ENCODE data around the gene WDR48.
A peak's percentile ranks its signal among the peaks of the same experiment; 100 is the strongest.
"Not testable (repeated sequence)": the region's sequence is repeated elsewhere in the genome, so short reads cannot be mapped to it uniquely, and the experiment has no call there.

WDR48 gene

DNA sequence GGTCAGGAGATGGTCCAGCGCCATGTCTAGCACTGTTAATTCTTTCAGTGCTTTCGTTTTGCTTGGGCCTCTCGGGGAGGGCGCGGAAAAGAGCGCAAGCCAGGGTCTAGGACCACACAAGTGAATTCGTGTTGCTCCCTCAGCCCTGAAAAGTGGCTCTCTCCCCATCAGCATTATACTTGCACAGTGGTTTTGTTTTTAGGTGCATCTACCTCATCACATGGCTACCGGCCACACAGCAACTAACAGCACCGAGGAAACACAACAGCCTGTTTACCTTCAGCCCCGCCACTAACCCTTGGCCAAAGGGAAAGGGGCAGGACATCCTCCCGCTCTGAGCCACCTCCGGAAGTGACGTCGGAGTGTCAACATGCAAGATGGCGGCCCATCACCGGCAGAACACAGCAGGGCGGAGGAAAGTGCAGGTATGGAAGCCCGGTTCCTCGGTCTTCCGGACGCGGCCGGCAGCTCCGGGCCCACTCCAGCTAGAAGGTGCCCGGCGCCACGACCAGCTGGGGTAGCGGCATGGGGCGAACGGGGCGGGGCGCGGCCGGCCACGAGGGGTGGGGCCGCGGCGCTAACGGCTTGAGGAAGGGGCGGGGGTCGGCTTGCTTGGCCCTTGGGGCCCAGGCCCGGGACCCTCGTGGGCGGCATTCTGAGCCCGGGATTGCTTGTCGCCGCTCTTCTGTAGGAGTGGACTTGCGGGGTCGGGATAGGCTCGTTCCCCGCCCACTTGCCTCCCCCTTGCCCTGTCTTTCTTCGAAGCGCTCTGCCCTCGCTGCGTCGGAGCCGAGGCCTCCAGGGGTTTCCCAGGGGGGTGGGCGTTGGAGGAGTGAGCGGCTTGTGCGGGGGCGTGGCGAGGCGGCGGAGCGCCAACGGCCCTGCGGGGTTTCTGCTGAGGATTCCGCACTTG lies at the start of gene WDR48, which contains the start of gene SCN11A:
TSS of gene WDR48 (plus strand) at position 368 of the 913 bp plus-strand sequence. CDS start at position 378, 10 bp downstream.
TSS of gene SCN11A (minus strand) at position 296 of the 913 bp plus-strand sequence. CDS start 101,582 bp downstream, outside the sequence.
- DNase-seq, result peak; percentile 91

DNA sequence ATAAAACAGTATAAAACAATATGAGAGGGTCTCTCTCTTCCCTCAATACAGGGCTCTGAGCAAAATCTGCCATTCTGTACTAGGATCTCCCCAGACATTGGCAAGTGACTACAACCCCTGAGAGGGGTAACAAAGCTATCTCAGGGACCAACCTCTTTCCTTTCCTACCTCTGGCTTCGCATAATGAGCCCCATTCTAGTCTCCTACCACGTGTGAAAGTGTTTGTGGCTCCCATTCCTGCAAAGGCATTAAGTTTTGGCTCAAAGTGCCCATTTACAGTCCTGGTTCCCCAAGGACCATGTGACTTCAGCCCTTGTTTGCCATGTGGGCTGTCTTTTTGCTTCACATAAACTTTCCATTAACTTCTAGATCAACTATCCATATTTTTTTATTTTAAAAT lies 46.5 kb upstream of the WDR48 start:
- DNase-seq, result no peak

DNA sequence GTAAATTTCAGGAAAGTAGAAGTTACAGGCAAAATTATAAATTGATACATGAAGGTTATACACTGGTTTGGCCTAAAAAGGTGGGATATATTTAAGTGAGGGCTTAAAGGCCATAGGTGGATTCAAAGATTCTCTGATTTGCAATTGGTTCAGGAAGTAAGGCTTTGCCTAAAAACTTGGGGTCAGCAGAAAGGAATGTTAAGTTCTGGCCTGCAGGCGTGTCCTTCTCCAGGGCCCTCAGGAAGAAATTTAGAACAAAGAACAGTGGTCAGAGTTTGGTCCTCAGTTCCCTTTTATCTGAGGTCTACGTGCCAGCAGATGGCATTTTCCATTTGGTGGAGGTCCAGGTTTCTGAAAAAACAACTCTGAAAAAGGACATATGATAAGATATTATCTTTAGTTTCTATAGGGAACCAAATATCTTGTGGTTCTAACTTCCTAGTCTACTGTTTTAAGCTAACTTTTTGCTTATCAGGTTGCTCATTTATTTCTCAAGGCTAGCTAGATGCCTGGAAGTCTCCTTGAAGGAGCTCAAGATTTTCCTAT lies 40.6 kb upstream of the WDR48 start:
- DNase-seq, result no peak

DNA sequence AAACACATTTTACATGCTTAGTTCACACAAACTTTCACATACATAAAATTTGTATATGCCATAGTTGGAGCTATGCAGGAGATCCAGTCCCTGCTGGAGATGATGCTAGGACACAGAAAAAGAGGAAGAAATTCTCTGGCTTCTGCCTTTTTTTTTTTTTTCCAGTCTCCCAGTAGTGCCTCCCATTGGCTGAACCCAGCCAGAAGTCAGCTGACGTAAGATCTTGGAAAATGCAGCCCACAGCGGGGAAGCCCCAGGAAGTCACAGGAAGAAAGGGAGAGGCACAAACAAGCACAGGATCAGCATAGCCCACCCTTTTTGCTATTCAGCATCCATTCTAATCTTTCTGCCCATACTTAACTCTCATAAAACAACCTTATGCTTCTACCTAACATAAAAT lies 38.5 kb upstream of the WDR48 start:
- DNase-seq, result no peak

DNA sequence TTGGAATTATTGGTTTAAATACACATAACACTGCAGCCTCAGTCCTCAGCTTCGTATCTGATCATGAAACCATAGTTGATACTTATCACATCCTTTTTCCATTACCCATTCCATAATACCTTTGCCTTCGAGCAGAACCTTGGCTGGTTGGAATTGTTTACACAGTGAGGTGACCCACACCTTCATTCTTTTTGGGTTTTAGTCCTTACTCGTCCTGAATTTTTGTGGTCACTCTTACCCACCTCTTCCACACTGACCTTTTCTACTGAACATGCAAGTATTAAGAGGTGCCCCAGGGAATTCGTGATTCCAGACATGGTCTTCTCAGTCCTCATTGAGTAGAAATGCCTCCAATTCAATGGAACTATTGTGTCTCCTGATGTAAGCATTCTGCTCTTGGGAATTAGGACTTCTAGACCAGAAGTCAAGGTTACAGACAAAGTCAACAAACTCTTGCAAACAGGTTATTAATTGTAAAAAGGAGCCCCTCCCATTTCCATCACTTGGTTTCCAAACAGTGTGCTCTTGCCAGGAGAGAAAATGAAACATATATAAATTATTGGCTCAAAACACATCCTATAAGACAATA lies 37.8 kb upstream of the WDR48 start:
- DNase-seq, result no peak

DNA sequence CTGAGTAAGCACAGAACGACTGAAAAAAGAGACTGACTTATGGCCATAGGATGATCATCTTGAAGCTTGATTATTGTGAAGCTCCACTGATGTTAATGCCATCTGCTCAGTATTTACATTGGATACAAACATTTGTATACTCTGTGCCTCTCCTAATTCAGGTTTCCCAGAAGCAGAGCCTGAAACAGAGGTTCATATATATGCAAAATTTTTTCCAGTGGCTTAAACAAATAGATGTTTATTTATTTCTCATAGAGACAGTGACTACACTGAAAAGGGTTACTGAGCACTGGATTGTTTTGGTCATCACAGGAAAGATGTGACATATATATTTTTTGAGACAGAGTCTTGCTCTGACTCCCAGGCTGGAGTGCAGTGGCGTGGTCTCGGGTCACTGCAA lies 36.4 kb upstream of the WDR48 start:
- no peak for DNase-seq

DNA sequence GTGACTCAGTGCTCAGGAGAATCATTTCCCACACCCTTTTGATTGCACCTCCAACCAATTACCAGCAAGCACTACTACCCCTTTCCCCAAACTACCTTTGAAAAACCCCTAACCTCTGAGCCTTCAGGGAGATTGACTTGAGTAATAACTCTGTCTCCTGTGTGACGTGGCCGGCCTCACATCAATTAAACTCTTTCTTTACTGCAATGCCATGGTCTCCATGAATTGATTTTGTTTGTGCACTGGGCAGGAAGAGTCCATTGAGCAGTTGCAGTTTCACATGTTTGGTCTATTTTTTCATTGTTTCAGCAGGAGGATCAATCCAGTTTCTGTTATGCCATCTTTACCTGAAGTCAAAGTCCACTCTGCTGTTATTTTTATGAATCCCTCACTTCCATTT lies 32.5 kb upstream of the WDR48 start:
- DNase-seq, result no peak

DNA sequence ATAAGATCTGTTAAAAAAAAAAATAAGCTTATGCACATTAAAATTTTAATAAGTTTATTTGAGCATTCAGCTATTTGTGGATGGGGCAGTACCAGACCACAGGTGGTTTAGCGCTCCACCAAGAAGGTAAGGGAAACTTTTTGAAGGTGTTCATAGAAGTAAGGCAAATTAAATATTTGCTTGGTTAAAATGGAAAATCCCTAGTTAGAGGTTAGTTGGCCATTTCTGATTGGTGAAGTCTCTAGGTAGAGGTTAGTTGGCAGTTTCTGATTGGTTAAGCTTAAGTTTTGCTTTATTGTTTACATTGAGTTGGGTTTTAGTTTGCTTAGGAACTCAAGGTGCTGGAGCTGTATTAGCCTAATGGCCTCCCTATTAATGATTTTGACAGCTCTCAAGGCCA lies 30.8 kb upstream of the WDR48 start:
- DNase-seq, result no peak

DNA sequence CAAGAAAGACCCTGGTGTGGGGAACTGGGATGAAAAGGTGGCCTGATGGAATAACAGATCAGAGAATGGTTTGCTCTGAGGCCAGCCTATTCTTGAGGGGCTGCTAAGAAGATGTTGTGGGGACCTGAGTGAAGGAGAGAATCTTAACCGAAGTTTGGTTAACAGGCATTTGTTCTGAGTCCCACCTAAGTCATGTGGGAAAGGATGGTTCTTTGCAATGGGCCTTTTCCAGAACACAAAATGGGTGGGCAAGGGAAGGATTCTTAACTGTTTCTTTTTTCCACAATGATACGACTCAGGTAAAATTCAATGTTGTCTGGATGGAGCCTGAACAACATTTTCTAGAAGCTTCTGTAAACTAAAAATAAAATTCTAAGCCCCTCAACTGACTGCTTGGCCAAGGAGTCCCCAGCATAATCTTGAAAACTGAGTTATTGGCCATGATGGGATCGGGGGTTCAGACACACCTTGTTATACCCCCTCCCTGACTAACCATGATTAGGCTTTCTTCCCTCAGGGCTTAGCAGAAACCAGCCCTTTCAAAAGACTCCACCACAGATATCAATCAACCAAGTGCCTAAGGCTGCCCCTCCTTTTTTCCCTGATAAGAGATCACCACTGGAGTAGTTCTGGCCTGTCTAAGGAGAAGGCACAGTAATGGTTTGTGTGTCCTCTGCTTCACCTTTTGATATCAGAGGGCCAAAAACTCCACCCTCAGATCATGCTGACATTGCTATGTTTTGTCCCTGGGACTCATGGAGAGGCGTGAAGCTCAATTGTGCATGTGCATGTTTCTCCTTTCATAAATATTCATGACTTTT lies 30.1 kb upstream of the WDR48 start:
- no peak for DNase-seq

DNA sequence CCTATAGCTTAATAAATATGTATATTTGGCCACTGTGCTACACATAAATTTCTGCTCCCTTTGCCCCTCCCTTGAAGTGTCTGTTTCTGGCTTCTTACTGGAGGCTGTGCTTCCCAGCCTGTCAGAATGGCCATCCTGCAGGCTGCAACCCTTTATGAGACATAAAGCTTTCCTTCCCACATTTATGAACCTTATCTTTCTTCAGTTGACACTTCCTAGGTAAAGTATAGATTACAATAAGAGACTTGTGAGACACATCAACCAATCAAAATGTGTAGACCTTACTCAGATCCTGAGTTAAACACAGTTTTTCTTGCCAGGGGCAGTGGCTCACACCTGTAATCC lies 29.6 kb upstream of the WDR48 start:
- DNase-seq, result no peak

DNA sequence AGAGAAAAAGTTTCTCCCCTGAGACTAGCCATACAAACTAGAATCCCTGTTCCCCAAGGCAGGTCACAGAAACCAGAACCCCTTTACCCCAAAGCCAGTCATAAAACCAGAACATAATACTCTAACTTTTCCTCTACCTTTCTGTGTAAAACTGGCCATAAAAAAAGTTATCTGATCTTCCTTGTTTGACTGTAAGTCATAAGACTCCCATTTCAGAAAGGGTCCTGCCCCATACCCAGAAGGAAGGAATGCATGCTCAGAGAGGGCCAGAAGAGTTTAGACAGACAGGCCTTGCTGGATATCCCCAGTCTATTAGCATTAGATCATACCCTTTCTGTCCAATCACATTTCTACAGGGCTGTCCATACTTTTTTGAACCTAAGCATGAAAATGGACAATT lies 27.3 kb upstream of the WDR48 start:
- no peak for DNase-seq

DNA sequence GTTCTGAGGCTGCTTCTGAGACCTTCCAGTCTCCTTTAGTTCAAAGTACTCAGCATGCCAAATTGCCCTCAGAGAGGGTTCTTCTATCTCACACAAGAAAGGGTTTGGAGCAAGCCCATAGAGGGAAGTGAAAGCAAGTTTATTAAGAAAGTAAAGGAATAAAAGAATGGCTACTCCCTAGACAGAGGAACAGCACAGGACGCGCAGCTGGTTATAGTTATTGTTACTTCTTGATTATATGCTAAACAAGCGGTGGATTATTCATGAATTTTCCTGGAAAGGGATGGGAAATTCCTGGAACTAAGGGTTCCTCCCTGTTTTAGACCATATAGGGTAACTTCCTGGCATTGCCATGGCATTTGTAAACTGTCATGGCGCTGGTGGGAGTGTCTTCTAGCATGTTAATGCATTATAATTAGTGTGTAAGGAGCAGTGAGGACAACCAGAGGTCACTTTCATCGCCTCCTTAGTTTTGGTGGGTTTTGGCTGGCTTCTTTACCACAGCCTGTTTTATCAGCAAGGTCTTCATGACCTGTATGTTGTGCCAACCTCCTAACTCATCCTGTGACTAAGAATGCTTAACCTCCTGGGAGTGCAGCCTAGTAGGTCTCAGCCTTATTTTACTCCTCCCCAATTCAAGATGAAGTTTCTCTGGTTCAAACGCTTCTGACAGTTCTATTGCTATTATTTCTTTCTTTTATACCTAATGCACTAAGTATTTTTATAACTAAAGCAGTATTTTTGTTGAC lies 26.4 kb upstream of the WDR48 start:
- DNase-seq, result no peak

DNA sequence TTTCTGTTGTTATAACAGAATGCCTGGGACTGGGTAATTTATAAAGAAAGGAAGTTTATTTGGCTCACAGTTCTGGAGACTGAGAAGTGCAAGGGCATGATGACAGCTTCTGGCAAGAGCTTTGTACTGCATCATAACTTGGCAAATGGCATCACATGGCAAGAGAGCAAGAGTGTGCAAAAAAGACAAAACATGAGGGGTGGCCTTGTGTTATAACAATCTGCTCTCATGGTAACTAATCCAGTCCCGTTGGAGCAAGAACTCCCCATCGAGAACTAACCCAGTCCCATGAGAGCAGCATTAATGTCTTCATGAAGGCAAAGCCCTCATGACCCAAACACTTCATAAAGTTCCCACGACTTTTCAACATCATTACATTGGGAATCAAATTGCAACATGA lies 23.3 kb upstream of the WDR48 start:
- DNase-seq, result no peak

DNA sequence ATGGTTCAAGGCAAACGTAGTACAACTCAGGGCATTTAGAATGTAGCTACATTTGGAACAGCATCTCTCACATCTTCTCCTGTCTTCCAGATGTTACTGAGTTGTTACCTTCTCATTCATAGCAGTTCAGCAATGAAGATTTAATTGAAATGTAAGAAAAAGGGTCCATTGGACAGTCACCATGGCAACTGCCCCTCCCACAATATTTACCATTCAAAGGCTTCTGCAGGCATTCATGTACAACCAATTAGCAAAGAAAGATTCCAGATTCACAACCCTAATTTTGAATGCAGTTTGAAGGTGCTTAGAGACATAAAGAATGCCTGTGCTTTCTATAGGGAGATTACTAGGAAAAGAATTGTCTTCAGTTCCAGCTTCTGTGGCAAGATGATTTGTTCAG lies 22.3 kb upstream of the WDR48 start:
- no peak for DNase-seq

DNA sequence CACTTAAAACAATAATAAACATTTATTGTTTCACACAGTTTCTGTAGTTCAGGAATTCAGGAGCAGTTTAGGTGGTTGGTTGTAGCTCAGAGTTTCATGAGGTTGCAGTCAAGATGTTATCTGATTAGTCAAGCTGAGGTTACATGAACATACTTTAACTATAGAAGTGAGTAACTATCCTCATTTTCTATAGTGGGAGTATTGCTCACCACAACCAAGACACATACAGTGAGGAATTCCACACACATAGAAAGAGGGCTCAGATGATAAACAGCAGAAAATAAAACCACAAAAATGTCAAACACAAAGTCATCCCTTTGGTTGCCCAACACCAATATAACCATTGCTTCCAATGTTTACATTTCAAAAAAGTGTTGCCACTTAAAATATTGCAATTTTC lies 13.7 kb upstream of the WDR48 start:
- DNase-seq, result peak; percentile 89

DNA sequence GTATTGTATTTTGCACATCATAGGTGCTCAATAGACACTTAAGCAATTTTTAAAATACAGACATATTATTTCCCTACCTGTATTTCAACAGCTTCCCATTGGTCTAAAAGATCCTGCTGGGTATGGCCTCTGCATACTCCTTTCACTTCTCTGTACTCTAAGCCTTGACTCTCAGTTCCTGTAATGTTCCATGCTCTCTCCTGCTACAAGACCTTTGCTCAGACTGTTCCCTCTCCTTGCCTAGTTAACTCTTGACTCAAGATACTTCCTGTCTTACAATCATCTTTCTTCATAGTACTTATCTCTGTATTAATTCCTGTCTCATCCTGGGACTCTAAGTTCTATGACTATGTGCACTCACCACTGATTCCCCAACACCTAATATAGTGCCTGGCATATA lies 1.8 kb upstream of the WDR48 start:
- no peak for DNase-seq

DNA sequence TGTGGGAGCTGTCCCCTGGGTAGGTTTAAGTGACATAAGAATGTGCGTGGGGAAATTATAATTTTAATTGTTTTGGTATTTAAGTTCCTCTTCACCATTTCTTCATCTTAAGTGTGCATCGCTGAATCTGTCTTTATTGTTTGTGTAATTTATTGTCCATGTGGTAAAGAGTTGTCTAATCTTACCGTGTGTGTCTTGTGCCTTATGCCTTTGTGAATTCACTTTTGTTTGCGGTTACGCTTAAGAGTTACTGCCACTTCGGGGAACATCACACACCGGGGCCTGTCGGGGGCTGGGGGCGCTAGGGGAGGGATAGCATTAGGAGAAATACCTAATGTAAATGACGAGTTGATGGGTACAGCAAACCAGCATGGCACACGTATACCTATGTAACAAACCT lies 767 bp downstream of the WDR48 start:
- no peak for DNase-seq

DNA sequence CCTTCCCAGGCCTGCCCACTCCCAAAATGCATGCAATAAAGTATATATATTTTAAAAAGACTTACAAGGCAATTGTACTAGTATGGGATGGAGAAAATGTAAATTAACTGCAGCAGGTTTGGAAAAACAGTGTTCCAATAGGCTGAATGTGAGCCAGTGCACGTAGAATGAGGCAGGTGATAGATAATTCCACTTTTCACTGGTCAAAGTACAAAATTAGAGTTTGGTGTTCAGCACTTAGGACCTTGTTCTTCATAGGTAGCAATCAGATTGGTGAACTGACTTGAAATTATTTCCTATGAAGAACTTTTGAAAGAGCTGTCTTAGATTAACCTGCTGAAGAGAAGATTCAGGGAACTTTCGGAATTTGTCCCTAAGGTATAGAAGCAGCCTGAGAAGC lies 1.9 kb downstream of the WDR48 start:
- no peak for DNase-seq

DNA sequence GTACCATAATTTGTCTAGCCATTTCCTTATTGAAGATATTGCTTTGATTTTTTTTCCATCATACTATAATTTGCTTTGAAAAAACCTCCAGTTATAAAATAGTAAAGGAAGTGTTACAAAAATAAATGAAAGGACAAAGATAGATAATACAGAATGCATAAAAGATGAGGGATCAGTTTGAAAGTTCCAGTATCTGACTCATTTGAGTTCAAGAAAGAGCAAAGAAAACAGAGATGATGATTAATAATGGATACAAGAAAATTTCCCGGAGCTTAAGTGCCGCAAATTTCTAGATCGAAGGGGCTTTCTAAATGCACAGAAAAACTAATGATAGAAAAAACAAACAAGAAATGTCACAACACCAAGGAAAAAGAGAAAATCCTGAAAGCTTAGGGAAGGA lies 4.3 kb downstream of the WDR48 start:
- DNase-seq, result no peak

DNA sequence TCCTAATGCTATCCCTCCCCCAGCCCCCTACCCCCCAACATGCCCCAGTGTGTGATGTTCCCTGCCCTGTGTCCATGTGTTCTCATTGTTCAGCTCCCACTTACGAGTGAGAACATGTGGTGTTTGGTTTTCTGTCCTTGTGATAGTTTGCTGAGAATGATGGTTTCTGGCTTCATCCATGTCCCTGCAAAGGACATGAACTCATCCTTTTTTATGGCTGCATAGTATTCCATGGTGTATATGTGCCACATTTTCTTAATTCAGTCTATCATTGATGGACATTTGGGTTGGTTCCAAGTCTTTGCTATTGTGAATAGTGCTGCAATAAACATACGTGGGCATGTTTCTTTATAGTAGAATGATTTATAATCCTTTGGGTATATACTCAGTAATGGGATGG lies 9.4 kb downstream of the WDR48 start:
- DNase-seq, result not testable (repeated sequence)

DNA sequence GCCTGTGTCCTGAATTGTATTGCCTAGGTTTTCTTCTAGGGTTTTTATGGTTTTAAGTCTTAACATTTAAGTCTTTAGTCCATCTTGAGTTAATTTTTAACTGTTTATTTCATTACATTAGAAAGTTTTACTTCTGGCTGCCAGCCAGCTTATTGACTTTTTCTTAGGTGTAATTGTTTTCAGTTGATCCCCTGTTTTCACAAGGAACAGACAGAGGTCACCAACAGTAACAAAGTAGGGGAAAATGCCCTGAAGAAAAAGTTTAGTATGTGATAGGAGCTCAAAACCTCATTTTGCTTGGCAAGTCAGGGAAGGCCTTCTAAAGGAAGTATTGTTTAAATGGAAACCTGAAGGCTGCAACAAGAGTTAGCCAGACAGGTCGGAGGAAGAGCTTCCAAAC lies 10.4 kb downstream of the WDR48 start:
- no peak for DNase-seq

DNA sequence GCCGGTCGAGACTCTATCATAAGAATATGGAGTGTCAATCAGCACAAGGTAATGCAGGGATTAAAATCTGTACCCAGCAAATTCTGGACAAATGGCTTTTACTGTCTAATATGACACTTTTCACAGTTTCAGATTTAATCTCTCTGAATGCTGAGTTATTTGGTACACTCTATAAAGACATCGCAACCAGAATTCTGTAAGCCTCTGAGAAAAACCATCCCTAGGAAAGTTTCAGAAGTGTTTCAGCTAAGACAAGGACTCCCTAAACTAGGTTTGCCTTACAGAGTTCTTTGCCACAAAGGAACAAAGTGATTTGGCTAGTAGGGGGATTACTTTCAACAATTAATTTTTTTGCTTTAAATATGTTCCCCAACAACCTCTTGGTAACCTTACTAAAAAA lies 11.3 kb downstream of the WDR48 start:
- DNase-seq, result no peak

DNA sequence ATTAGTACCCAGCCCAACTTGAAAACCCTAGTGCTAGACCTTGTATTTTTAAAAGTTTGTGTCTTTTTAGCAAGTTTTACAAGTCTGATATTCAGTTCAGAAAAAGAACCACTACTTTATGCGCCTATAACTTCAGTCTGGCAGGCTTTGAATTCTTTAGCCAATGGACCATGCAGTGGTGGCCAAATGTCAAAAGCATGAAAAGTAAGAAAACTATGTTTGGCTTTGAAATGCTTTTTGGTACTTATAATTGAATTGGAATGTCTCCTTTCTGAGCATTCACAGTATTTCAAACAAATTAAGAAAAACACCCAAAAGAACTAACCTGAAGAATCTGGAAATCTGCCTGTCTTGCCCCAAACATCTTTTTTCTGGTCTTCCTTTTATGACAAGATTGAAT lies 12.8 kb downstream of the WDR48 start:
- peak; percentile 60 for DNase-seq
